ENCODE results near the gene AMELX. TPM values are rescaled to one million over a fixed set of nuclear protein-coding genes. Genes with fewer than 3 reads are reported as not detected.

AMELX gene
- total RNA-seq, 2 donors from 2014 or later, result not detected

DNA sequence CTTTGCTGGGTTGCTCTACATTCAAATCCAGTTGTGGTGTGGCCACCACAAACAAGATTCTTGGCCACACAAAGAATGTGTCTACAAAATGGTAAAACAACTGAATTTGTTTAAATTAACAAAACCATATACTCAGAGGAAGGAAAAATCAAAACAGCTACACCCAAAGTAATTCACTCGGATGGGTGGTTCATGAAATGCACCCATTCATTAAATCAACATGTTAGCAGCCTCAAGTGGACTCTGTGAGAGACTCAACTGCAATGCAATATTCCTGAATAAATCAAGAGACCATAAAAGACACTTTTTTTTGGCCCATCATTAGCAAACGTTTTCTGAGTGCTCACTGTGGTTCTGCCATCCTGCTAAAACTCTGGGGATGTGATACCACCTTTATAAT is 11.2 kb upstream of the AMELX start:
- intact Hi-C loops (cut with DNase I), result no loop called here
- 77% methylated on average over 2 of the region's 2 CpGs for WGBS
- TF ChIP-seq POLR2AphosphoS5 (IDR thresholded peaks at IDR 0.05), result no peak
- no peak for TF ChIP-seq CTCF (IDR thresholded peaks at IDR 0.05)
- TF ChIP-seq POLR2A (IDR thresholded peaks at IDR 0.05), result no peak
- Histone ChIP-seq H3K4me1 (replicated peaks) (no peaks in the 10 kb centered on the region), H3K36me3 (no peaks in the 10 kb centered on the region), H3K4me3 (no peak overlapping the region), H3K27me3 (replicated peaks; ENCODE audit: insufficient read depth) (no peaks in the 10 kb centered on the region), H3K9me3 (no peaks in the 10 kb centered on the region), H3K27ac (no peak overlapping the region)
- no peak for DNase-seq (ENCODE audit: low spot score)

GRCh38 chrX:11285651-11286050 is 7.6 kb upstream of the AMELX start:
- no peaks in the 10 kb centered on the region for H3K4me1 ChIP-seq (replicated peaks)
- intact Hi-C loops (cut with DNase I), result no loop called here
- TF ChIP-seq CTCF (IDR thresholded peaks at IDR 0.05), result no peak
- no peak for TF ChIP-seq POLR2AphosphoS5 (IDR thresholded peaks at IDR 0.05)
- no peak for TF ChIP-seq POLR2A (IDR thresholded peaks at IDR 0.05)
- H3K27ac ChIP-seq, result no peak overlapping the region
- 75% methylated on average over 3 of the region's 3 CpGs for WGBS
- H3K36me3 ChIP-seq, result no peaks in the 10 kb centered on the region
- DNase-seq (ENCODE audit: low spot score), result no peak
- no peaks in the 10 kb centered on the region for H3K27me3 ChIP-seq (replicated peaks; ENCODE audit: insufficient read depth)
- no peak overlapping the region for H3K4me3 ChIP-seq
- no peaks in the 10 kb centered on the region for H3K9me3 ChIP-seq

DNA sequence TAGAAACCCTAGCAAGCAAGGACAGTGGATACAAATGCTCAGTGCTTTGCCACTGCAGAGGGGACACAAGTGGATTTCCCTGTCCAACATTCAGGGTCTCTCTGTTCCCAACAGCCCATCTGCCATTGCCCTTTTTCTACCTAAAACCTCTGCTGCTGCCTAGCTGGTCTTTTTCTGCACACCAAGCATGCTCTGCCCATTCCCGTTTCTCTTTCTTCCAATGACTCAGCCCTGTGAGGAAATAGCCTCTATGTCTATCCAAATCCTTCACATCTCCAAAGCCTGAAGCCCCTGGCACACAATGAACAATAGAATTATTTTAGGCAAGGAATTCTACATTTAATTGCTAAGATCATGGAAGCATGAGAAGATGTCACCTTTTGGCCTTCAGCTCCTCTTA is 5.7 kb upstream of the AMELX start:
- Histone ChIP-seq H3K4me1 (replicated peaks) (no peaks in the 10 kb centered on the region), H3K36me3 (no peaks in the 10 kb centered on the region), H3K9me3 (no peaks in the 10 kb centered on the region), H3K27ac (no peak overlapping the region), H3K27me3 (replicated peaks; ENCODE audit: insufficient read depth) (no peaks in the 10 kb centered on the region), H3K4me3 (no peak overlapping the region)
- intact Hi-C loops (cut with DNase I), result no loop called here
- TF ChIP-seq CTCF (IDR thresholded peaks at IDR 0.05) (no peak), POLR2AphosphoS5 (IDR thresholded peaks at IDR 0.05) (no peak), POLR2A (IDR thresholded peaks at IDR 0.05) (no peak)
- DNase-seq (ENCODE audit: low spot score), result no peak
- 44% methylated on average over 1 of the region's 1 CpG for WGBS

- intact Hi-C loops (cut with DNase I), result no loop called here
- H3K27ac ChIP-seq, result no peak overlapping the region
- 88% methylated on average over 8 of the region's 8 CpGs for WGBS
- H3K4me3 ChIP-seq, result no peak overlapping the region
- TF ChIP-seq POLR2A (IDR thresholded peaks at IDR 0.05) (no peak), POLR2AphosphoS5 (IDR thresholded peaks at IDR 0.05) (no peak), CTCF (IDR thresholded peaks at IDR 0.05) (no peak)
- H3K36me3 ChIP-seq, result no peaks in the 10 kb centered on the region
- no peaks in the 10 kb centered on the region for H3K27me3 ChIP-seq (replicated peaks; ENCODE audit: insufficient read depth)
- no peaks in the 10 kb centered on the region for H3K4me1 ChIP-seq (replicated peaks)
- no peaks in the 10 kb centered on the region for H3K9me3 ChIP-seq
- no peak for DNase-seq (ENCODE audit: low spot score)
Measured at GRCh38 chrX:11290416-11291102, 2.7 kb upstream of the AMELX start.

- Histone ChIP-seq H3K4me3 (no peak overlapping the region), H3K27me3 (replicated peaks; ENCODE audit: insufficient read depth) (no peaks in the 10 kb centered on the region), H3K36me3 (no peaks in the 10 kb centered on the region), H3K9me3 (no peaks in the 10 kb centered on the region), H3K27ac (no peak overlapping the region), H3K4me1 (replicated peaks) (no peaks in the 10 kb centered on the region)
- 27% methylated on average over 5 of the region's 5 CpGs for WGBS
- intact Hi-C loops (cut with DNase I), result no loop called here
- TF ChIP-seq CTCF (IDR thresholded peaks at IDR 0.05) (no peak), POLR2A (IDR thresholded peaks at IDR 0.05) (no peak), POLR2AphosphoS5 (IDR thresholded peaks at IDR 0.05) (no peak)
- DNase-seq (ENCODE audit: low spot score), result no peak
Measured at GRCh38 chrX:11296051-11296450, 2.8 kb downstream of the AMELX start.

Data from prostate gland (tissue), 2 donors.